OCI-LY3 (cell line): Measurements from ENCODE around the gene EDEM1.

Source experiments
- EZH2phosphoT487 ChIP-seq: fragments of 200-600 bp; shearing (Covaris generic); IDR thresholded peaks from 2 replicates; pipeline ENCODE4 v1.6.1; 2018; ENCODE audit warnings: antibody characterized with exemption, mixed run types, low read depth
- TF ChIP-seq, protein P1 (sequence below): fragments of 200-600, 300-600 bp; sonication (generic); IDR thresholded peaks from 2 replicates; pipeline ENCODE4 v1.5.1; 2014; ENCODE audit warnings: antibody characterized with exemption, low read length, low read depth

DNA sequence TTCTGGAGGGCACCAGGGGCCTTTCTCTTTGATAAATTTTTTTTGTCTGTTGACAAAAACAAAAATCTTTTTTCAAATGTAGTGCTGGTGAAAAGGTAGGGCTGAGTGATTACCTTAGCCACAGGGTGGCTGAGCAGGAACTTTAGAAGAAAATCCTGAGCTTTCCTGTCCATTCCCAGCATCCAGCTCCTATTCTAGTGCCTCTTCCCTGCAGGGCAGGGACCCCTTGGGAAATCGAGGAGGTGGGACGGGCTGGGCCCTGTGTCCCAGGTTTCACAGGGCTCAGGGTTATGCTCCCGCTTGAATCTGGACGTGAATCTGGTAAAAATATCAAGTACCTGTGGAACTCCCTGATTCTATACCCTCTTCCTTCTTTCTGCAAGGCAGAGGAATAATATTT lies 31.7 kb downstream of the EDEM1 start:
- TF ChIP-seq, protein P1, sequence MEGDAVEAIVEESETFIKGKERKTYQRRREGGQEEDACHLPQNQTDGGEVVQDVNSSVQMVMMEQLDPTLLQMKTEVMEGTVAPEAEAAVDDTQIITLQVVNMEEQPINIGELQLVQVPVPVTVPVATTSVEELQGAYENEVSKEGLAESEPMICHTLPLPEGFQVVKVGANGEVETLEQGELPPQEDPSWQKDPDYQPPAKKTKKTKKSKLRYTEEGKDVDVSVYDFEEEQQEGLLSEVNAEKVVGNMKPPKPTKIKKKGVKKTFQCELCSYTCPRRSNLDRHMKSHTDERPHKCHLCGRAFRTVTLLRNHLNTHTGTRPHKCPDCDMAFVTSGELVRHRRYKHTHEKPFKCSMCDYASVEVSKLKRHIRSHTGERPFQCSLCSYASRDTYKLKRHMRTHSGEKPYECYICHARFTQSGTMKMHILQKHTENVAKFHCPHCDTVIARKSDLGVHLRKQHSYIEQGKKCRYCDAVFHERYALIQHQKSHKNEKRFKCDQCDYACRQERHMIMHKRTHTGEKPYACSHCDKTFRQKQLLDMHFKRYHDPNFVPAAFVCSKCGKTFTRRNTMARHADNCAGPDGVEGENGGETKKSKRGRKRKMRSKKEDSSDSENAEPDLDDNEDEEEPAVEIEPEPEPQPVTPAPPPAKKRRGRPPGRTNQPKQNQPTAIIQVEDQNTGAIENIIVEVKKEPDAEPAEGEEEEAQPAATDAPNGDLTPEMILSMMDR: no peak
- no peak for TF ChIP-seq EZH2phosphoT487
